SK-N-MC (cell line): ENCODE data around the gene TIPARP.

Source experiments
- DNase-seq: peaks from one replicate; pipeline ENCODE4 v3.0.0-alpha.2; 2011; ENCODE audit warnings: low read depth, low spot score
- H3K27ac ChIP-seq: fragments of 200-600 bp; sonication (generic); 2 replicates; pipeline ENCODE4 v1.5.1; 2016; ENCODE audit warnings: mixed run types
- H3K36me3 ChIP-seq: fragments of 200-600 bp; sonication (generic); 2 replicates; pipeline ENCODE4 v1.6.1; 2017; ENCODE audit warnings: antibody characterized with exemption, low read length, mixed read lengths; ENCODE audit not compliant: insufficient read depth
- H3K4me3 ChIP-seq: fragments of 200-600 bp; sonication (generic); 2 replicates; pipeline ENCODE4 v1.5.1; 2016
- H3K9ac ChIP-seq: fragments of 200-600 bp; sonication (generic); 2 replicates; pipeline ENCODE4 v1.8.0; 2017; ENCODE audit warnings: mixed run types, mixed read lengths; ENCODE audit not compliant: insufficient read length
- H3K9me3 ChIP-seq: fragments of 200-600 bp; sonication (generic); 2 replicates; pipeline ENCODE4 v1.6.1; 2017; ENCODE audit warnings: low read depth, mild to moderate bottlenecking, antibody characterized with exemption, low read length, moderate library complexity, mixed read lengths
- EZH2 ChIP-seq: fragments of 200-600 bp; sonication (generic); IDR thresholded peaks from one replicate; pipeline ENCODE4 v1.6.1; 2017; ENCODE audit warnings: antibody characterized with exemption
- FOXP2 ChIP-seq: optimal IDR thresholded peaks from 2 replicates; pipeline ENCODE3; 2011; ENCODE audit warnings: mild to moderate bottlenecking, moderate library complexity; ENCODE audit not compliant: insufficient read depth; ENCODE audit errors: extremely low read length, control extremely low read depth
- POLR2AphosphoS5 ChIP-seq: IDR thresholded peaks from 2 replicates; pipeline ENCODE4 v1.6.1; 2012; ENCODE audit warnings: mild to moderate bottlenecking, low read depth, low read length, borderline replicate concordance

TIPARP gene

GRCh38 chr3:156721687-156722618, 47.6 kb downstream of the TIPARP start:
- no peak for TF ChIP-seq EZH2
- Histone ChIP-seq H3K9ac (no peak overlapping the region), H3K36me3 (peaks cover 14% of the 10 kb centered on the region), H3K4me3 (no peak overlapping the region), H3K27ac (no peak overlapping the region), H3K9me3 (no peaks in the 10 kb centered on the region)
- no peak for DNase-seq

- H3K9me3 ChIP-seq, result no peaks in the 10 kb centered on the region
- H3K9ac ChIP-seq, result no peak overlapping the region
- H3K4me3 ChIP-seq, result no peak overlapping the region
- peaks cover 8% of the 10 kb centered on the region; the same call in 1 of the 2 replicates for H3K36me3 ChIP-seq
- no peak for DNase-seq
- TF ChIP-seq EZH2, result no peak
- no peak for TF ChIP-seq FOXP2
- 0 out of 2 replicates have a peak overlapping the region, but pooled peaks have one; percentile 6 for H3K27ac ChIP-seq
Measured at GRCh38 chr3:156723182-156723619, 48.8 kb downstream of the TIPARP start.

- TF ChIP-seq POLR2AphosphoS5 (no peak), FOXP2 (no peak), EZH2 (no peak)
- no peaks in the 10 kb centered on the region for H3K9me3 ChIP-seq
- 0 out of 2 replicates have a peak, but pooled peaks cover 4% of the 10 kb centered on the region for H3K36me3 ChIP-seq
- no peak for DNase-seq
- no peak overlapping the region for H3K9ac ChIP-seq
- no peak overlapping the region for H3K27ac ChIP-seq
- H3K4me3 ChIP-seq, result no peak overlapping the region
Measured at GRCh38 chr3:156725682-156726081, 51.3 kb downstream of the TIPARP start.

- H3K9ac ChIP-seq, result no peak overlapping the region
- H3K36me3 ChIP-seq, result 0 out of 2 replicates have a peak, but pooled peaks cover 4% of the 10 kb centered on the region
- no peak overlapping the region for H3K4me3 ChIP-seq
- no peak for DNase-seq
- no peak for TF ChIP-seq POLR2AphosphoS5
- TF ChIP-seq FOXP2, result no peak
- no peak overlapping the region for H3K27ac ChIP-seq
- no peaks in the 10 kb centered on the region for H3K9me3 ChIP-seq
Measured at GRCh38 chr3:156726456-156726855, 52.1 kb downstream of the TIPARP start.

- Histone ChIP-seq H3K27ac (no peak overlapping the region), H3K4me3 (no peak overlapping the region), H3K9ac (no peak overlapping the region), H3K36me3 (0 out of 2 replicates have a peak, but pooled peaks cover 4% of the 10 kb centered on the region), H3K9me3 (no peaks in the 10 kb centered on the region)
- no peak for TF ChIP-seq EZH2
- TF ChIP-seq POLR2AphosphoS5, result no peak
- no peak for TF ChIP-seq FOXP2
- no peak for DNase-seq
Measured at GRCh38 chr3:156727519-156728205, 53.3 kb downstream of the TIPARP start.

- no peak for DNase-seq
- TF ChIP-seq EZH2 (no peak), POLR2AphosphoS5 (no peak), FOXP2 (no peak)
- 0 out of 2 replicates have a peak, but pooled peaks cover 3% of the 10 kb centered on the region for H3K36me3 ChIP-seq
- H3K9me3 ChIP-seq, result no peaks in the 10 kb centered on the region
- no peak overlapping the region for H3K9ac ChIP-seq
- H3K27ac ChIP-seq, result no peak overlapping the region
- H3K4me3 ChIP-seq, result no peak overlapping the region
Measured at GRCh38 chr3:156728267-156728985, 54.0 kb downstream of the TIPARP start.

- Histone ChIP-seq H3K4me3 (no peak overlapping the region), H3K9ac (no peak overlapping the region), H3K9me3 (no peaks in the 10 kb centered on the region), H3K27ac (no peak overlapping the region), H3K36me3 (no peaks in the 10 kb centered on the region)
- no peak for TF ChIP-seq POLR2AphosphoS5
- no peak for TF ChIP-seq FOXP2
- no peak for TF ChIP-seq EZH2
- DNase-seq, result no peak
Measured at GRCh38 chr3:156729460-156730179, 55.2 kb downstream of the TIPARP start.

- no peak overlapping the region for H3K4me3 ChIP-seq
- H3K9ac ChIP-seq, result no peak overlapping the region
- no peak overlapping the region for H3K27ac ChIP-seq
- TF ChIP-seq FOXP2 (no peak), POLR2AphosphoS5 (no peak), EZH2 (no peak)
- DNase-seq, result no peak
- H3K9me3 ChIP-seq, result no peaks in the 10 kb centered on the region
- no peaks in the 10 kb centered on the region for H3K36me3 ChIP-seq
Measured at GRCh38 chr3:156731813-156732212, 57.4 kb downstream of the TIPARP start.
